Raji (cell line): ENCODE data around the gene TLE3.

ENCODE experiments used
- POLR2A ChIP-seq: IDR thresholded peaks from 2 replicates; pipeline ENCODE4 v1.6.1; 2011; ENCODE audit warnings: low read depth, low read length, control low read depth; ENCODE audit not compliant: insufficient read depth

The TLE3 gene

DNA sequence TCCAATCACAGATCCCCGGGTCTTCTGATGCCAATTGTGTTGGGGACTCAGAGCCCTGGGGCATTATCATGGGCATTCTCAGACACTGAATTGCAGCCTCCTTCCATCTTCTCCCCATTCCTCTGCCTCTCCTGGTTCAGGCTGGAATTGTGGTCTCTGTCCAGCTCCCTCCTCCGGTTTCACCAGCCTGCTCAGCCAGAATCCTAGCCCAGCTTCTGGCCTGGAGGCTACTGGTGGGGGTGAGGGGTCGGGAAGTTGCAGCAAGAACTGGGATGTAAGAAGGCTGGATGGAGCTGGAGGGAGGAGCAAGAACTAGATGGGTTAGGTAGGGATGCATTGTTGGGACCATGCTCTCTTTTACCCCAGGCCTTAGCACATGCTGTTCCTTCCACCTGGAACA lies 53.5 kb downstream of the TLE3 start:
- no peak for TF ChIP-seq POLR2A

DNA sequence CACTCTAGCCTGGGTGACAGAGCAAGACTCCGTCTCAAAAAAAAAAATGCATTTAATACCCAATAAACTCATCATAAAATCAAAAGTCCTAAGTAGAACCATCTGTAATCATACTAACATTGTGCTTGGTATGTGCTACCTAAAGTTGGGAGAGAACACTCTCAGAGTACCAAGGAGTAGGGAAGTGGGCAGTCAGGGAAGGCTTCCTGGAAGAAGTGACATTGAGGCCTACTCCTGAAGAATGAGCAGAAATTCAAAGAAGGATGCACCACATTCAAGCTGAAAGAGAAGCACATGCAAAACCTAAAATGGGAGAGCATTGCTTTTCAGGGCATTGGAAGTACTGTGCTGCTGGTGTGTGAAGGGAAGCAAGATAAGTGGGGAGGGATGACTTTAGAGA lies 54.1 kb downstream of the TLE3 start:
- TF ChIP-seq POLR2A: no peak

DNA sequence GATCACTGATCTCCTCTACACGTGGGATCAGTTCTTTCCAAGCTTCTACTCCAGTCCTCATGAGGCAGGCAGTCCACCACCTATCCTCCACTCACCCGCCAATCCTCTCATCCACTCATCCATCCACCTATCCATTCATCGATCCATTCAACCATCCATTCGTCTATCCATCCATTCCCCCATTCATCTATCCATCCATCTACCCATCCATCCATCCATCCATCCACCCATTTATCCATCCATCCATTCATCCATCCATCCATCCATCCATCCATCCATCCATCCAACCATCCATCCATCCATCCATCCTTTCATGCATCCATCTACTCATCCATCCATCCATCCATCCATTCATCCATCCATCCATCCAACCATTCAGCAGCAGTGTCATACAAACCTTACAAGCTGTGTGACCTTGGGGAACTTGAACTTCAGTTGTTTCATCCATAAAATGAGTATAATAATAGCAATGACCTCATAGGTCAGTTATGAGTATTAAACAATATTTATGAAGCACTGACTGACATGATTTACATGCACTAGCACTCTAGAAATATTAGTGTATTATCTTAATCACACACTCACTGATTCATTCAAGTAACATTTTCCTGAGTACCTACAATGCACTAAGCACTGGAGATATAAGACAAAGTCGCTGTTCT lies 55.0 kb downstream of the TLE3 start:
- TF ChIP-seq POLR2A: no peak

DNA sequence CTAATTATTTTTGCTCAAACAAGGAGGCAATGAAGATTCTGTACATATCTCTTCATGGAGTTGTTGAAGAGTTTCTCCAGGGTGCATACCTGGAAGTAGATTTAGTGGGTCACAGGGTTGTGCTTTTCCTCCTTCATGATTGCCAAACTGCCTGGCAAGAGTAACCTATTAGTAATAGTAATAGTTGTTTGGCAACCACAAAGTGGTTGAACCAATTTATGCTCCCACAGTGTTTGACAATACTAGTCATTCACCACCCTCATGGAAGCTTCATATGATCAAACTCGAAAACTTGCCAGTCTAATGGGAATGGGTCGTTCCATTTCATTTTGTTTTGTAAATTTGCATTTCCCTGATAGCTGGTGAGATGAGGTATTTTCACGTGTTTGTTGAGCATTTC lies 57.8 kb downstream of the TLE3 start:
- no peak for TF ChIP-seq POLR2A

DNA sequence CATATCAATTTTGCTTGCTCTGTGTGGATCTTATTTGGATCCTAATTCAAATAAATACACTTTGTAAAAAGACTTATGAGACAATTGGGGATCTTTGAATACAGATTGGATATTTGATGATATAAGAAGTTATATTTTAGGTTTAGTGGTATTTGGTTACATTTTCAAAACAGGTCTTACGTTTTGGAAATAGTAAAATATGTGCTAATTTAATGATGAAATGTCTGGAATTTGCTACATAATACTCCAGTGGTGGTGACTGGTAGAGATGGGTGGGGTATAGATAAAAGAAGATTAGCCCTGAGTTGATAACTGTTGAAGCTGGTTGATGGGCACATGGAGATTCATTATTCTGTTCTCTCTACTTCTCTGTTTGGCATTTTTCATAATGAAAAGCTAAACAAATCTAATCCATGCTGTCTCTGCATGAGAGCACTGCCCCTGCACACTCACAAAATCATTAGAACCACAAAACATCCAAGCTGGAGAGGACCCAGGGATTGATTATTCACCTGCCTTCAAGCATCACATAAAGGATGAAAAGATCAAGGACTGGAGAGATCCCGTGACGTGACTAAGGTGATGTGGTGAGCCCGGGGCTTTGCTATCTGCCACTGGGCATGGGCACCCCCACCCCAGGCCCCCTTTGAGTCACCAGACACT lies 58.9 kb downstream of the TLE3 start:
- no peak for TF ChIP-seq POLR2A

DNA sequence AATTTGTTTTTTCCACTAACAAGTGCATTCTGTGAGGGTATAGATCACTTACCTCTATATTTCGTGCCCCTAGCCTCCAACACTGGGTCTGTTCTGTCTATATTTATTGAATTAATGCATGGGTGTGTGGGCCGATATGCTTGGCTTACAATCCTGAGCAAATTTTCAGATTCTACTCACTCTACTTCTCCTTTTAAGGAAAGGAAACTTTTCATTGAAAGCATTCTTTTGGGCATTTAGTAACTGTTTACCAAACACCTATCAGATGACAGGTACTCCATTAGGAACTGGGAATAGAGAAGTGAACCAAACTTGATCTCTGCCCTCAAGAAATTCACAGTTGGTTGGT lies 60.5 kb downstream of the TLE3 start:
- no peak for TF ChIP-seq POLR2A

DNA sequence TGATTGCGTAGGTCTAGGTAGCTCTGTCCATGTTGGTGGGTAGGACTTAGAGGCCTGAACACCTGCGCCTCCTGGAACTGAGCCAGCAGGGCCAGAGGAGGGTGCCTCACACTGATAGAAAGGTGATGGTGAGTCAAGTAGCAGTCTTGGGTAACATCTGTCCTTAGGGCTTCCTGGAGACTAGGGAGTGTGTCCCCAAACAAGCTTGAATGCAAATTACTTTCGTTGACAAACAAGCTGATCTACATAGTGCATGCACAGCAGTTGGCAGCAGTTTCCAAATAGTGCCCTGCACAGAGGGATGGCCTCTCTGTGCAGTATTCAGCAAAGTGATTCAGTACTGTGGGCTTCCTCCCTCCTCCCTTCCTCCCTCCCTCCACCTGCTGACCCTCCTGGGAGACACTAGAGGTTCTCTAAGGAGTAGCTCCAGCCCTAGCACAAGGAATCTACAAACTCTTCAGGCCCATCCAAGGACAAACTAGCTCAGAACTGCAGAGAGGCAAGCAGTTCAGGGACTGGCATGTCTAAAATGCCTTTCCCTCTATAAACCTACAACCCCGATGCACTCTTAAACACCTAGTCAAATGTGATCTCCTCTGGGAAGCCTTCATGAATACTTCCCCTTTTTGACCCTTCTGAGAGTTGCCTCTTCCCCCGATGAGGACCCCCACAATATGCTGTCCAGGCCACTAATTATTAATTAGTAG lies 61.0 kb downstream of the TLE3 start:
- peak; percentile 26; the same call in 1 of the 2 replicates for TF ChIP-seq POLR2A

DNA sequence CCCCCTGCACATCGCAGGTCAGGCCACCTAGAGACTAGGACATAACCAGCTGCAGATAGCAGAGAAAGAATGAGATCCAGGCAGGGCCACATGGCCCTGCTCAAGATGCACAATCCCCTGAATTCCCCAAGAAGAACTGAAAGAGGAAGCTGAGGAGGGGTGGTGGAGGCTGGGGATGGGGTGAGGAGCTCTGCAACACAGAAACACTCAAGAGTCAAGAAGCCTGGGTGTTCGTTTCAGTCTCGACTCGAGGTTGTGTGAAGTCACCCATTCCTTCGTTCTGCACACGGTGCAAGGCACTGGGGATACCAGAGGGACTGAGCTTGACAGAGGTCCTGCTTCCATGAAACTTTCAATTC lies 62.0 kb downstream of the TLE3 start:
- no peak for TF ChIP-seq POLR2A

DNA sequence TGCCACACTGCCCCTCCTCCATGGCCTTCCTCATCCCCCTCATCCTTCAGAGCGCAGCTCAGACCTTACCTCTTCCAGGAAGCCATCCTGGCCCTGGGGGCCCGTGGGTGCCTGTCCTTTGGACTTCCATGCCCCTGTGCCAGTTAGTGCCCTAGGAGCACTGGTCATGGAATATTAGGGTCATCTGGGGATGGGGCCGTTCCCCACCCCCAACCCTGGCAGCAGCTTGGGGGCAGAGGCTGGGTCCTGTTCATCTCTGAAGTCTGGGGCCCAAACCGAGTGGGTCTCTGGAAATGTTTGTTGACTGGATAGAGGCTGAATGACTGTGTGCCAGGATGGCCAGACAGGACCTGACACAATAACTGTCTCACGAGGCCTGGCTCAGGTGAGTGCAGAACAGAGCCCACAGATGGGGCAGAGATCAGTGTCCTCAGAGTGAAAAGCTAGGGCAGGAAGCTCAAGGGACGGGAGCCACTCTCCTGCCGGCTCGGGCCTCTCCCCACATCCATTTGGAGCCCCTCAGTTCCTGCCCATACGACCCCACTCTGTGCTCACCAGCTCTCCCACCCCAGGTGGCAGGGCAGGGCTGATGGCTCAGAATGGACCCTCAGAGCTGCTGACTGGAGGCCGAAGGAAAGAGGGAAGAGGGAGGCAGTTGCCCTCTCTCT lies 62.5 kb downstream of the TLE3 start:
- TF ChIP-seq POLR2A: no peak

DNA sequence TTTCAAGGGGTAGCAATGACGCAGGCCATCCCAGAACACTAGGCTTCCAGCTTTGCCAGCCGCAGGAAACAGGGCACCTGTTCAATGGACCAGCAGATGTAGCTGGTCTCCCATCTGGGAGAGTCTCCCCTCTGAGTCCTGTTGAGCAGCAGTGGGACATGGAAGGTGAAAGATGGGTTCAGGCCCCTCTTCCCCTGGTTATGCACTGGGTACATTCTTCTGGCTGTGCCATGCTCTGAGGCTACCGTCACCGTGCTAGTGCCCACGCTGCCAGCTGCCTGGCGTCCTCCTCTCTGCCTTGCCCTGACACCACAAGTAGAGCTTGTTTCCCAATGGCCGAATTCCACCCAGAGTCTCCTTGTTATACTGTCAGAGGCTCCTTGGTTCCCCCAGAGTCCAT lies 63.1 kb downstream of the TLE3 start:
- TF ChIP-seq POLR2A: no peak

DNA sequence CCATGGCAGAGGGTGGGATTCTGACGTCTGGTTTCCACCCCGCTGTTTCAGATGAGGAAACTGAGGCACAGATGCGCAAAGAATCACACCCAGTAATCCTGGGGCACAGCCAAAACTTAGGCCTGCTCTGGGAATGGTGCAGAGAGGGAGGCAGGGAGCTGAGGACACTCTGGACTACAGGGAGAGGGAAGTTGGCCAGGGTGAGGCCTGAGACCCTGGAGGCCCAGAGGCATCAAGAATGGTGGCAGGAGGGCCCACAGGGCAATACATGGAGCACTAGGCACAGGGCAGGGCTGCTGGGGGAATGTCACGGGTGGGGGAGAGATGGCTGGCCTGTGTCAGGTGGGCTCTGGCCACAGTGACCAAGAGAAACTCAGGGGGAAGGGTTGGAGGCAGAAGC lies 63.6 kb downstream of the TLE3 start:
- no peak for TF ChIP-seq POLR2A

DNA sequence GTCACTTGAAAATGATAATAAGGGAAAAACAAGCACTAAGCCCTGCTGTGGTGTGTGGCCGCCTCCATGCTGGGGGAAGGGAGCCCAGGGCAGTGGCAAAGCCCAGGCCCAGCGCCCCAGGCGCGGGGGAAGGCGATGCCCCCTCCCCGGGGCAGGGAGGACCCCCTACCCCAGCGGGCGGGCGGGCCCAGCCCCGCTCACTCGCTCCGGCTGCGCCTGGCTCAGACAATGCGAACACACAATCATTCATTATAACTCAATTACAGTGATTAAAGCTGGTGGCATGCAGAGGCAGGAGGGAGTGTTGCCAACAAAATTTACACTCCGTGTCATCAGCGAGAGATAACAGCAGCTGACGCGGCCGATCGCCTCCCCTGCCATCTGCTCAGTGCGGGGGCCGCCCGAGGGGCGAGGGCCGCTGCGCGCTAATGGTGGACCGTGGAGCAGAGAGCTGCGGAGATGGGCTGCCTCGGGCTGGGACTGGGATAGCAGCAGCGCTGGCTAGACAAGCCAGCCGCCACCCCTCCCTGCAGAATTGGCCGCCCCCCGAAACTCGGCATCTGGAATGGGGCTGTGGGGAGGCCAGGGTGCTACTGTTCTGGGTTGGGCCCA lies 64.1 kb downstream of the TLE3 start:
- no peak for TF ChIP-seq POLR2A

DNA sequence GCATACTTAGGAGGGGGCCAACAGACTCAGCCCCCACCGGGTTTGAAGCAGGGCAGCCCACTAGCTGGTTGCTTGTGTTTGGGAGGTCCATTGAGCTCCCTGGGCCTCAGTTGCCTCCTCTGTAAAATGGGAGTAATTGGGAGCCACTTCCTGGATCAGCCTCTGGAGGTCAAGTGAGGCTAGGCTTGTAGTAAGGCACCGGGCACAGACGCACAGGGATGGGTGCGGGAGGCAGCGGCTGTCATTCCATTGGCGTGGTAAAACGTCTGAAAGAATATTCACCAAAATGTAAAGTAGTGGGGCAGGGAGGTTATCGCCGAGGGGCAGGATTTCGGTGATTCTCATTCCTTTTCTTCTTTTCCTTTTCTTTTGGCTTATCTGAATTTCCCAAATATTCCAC lies 64.6 kb downstream of the TLE3 start:
- no peak for TF ChIP-seq POLR2A

DNA sequence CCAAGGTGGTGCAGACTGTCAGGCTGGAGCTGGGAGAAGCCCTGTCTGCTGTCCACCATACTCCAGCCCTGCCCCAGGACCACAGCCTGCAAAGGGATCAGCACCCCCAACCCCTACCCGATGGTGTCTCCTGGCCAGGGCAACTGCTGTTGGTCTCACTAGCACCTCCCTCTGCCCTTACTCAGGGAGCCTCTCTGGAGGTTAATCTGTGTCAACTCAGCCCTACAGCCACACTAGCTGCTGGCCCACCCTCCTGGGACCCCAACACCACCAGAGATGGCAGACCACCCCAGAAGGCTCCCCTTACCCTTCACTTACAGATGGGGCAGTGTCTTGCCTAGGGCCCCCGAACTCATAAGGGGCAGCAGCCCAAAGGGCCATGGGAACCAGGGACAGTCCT lies 65.2 kb downstream of the TLE3 start:
- TF ChIP-seq POLR2A: no peak

DNA sequence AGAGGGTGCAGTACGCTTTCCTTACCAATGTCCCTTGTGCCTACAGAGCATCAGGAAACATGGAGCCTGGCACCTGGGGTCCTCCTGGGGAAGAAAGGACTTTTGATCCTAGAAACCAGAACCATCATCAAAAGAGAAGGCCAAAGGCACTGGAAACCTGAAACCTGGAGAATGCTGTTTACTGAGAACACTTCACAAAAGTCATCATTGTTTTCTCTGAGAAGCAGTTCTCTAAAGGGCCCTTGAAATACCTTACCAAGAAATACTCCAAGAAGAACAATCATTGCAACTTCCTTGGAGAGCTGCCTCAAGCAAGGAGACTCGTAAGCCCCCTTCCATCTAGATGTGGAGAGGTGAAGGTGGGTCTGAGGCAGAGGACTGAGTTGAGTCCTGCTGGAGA lies 66.0 kb downstream of the TLE3 start:
- no peak for TF ChIP-seq POLR2A

DNA sequence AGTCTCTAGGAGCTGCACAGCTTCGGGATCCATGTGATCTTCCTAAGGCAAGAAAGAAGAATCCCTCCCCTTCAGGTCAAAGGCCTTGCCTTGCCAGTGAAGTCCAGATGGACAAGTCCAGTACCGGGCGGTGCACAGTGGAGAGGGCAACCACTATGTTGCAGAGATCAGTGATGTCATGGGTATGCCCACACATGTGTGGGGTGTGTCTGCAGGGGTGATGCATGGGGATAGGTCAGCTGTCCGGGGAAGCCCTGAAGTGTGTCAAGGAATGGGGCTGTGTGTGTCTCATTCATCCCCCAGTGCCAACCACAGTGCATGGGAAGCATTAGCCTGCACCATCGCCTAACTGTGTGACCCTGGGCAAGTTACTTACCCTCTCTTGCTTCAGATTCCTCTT lies 66.5 kb downstream of the TLE3 start:
- no peak for TF ChIP-seq POLR2A

DNA sequence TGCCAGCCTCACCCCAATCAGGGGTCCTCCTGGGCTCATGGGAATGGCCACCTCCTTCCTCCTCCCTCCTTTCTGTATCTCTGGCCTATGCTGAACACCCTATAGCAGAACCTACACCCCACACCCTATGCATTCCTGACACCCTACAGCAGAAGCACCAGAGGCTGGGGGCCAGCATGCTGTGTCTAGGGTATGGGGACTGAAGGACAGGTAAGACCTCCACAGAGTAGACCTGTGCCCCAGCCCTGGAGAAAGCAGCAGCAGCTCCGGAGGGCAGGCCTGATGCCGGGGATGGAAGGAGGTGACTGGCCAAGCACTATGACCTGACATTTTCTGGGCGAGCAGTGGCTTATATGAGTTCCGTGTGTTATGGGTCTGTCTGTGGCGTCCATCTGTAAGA lies 66.9 kb downstream of the TLE3 start:
- TF ChIP-seq POLR2A: no peak
